HUES48 (cell line): ENCODE measurements around the gene C2CD4C.
"Not testable (repeated sequence)": the region's sequence is repeated elsewhere in the genome, so short reads cannot be mapped to it uniquely, and the experiment has no call there.

Experiments used
- H3K27ac ChIP-seq: one replicate; pipeline ENCODE4 v1.7.0; 2013; ENCODE audit warnings: low read depth, low read length, inconsistent platforms
- H3K27me3 ChIP-seq: 2 replicates; pipeline ENCODE4 v1.6.1; 2013; ENCODE audit warnings: mild to moderate bottlenecking, low read length; ENCODE audit not compliant: control insufficient read depth, insufficient read depth
- H3K36me3 ChIP-seq: 2 replicates; pipeline ENCODE4 v1.6.1; 2013; ENCODE audit warnings: low read length; ENCODE audit not compliant: control insufficient read depth, insufficient read depth
- H3K4me1 ChIP-seq: 2 replicates; pipeline ENCODE4 v1.6.1; 2013; ENCODE audit warnings: mild to moderate bottlenecking, low read length; ENCODE audit not compliant: control insufficient read depth, insufficient read depth
- H3K4me3 ChIP-seq: 2 replicates; pipeline ENCODE4 v1.5.1; 2013; ENCODE audit warnings: mild to moderate bottlenecking, low read depth, low read length
- H3K9ac ChIP-seq: 2 replicates; pipeline ENCODE4 v1.6.1; 2013; ENCODE audit warnings: mild to moderate bottlenecking, low read depth, low read length, moderate library complexity
- H3K9me3 ChIP-seq: 2 replicates; pipeline ENCODE4 v1.6.1; 2013; ENCODE audit warnings: low read length; ENCODE audit not compliant: control insufficient read depth, insufficient read depth

C2CD4C gene

DNA sequence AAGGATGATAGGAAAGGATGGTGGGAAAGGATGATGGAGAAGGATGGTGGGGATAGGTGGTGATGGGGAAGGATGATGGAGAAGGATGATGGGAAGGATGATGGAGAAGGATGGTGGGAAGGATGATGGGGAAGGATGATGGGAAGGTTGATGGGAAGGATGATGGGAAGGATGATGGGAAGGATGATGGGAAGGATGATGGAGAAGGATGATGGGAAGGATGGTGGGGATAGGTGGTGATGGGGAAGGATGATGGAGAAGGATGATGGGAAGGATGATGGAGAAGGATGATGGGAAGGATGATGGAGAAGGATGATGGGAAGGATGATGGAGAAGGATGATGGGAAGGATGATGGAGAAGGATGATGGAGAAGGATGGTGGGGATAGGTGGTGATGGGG lies 15.4 kb downstream of the C2CD4C start:
- H3K9ac ChIP-seq, H3K4me3 ChIP-seq, H3K27me3 ChIP-seq, H3K9me3 ChIP-seq, H3K4me1 ChIP-seq, H3K27ac ChIP-seq, H3K36me3 ChIP-seq: not testable (repeated sequence)

DNA sequence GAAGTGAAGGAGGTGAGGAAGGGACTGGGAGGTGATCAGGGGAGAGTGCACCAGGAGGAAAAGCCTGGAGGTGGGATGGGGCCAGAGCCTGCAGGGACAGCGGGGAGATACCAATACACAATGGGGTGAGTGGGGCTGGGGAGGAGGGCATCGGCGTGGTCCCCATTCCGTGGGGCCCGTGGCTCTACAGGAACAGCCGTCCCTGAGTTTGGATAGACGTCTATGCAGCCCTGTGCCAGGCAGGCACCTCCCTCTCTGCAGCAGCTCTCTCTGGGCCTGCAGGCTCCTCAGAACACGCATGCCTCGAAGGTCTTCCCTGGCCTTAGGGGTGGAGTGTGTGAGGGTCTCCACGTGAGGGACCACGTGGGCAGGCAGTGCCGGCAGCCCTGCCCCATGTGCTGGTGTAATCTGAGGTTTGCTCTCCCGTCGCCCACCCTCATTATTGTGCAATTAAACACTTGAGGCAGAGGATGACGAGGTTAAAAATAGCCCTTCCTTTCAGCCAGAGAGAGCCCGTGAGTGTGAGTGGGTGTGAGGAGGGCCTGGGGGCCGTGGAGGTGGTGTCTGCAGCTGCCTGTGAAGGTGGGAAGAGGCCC lies 16.5 kb downstream of the C2CD4C start:
- H3K36me3 ChIP-seq: no peaks in the 10 kb centered on the region
- H3K9ac ChIP-seq: no peak overlapping the region
- no peak overlapping the region for H3K4me3 ChIP-seq
- peaks cover 3% of the 10 kb centered on the region for H3K4me1 ChIP-seq
- no peaks in the 10 kb centered on the region for H3K27me3 ChIP-seq
- H3K9me3 ChIP-seq: no peaks in the 10 kb centered on the region
- H3K27ac ChIP-seq: no peak overlapping the region

DNA sequence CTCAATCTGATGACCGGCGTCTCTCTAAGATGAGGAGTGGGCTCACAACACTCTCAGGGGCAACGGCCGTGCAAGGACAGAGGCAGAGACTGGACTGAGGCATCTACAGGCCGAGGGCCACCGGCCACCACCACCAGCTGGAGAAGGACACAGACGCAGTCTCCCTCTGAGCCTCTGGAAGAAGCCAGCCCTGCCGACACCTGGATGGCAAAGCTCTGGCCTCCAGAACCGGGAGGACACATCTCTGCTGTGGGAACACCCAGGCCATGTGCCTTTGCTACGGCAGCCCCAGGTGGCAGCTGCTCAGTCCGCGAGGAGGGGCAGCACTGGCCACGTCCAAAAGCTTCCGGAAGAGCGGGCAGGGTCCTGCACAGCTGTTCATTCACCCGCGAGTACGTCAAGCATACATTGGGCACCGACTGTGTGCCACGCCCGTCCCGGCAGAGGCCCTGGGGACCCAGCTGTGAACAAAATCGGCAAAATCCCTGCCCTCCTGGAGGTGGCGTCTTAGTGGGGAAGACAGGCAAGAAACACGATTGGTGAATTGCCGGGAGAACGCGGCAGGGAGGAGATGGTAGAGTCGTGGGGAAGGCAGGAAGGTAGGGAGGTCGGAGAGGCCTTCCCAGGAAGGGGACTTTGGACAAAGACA lies 17.1 kb downstream of the C2CD4C start:
- H3K9ac ChIP-seq: no peak overlapping the region
- no peaks in the 10 kb centered on the region for H3K9me3 ChIP-seq
- H3K27me3 ChIP-seq: no peaks in the 10 kb centered on the region
- H3K27ac ChIP-seq: no peak overlapping the region
- H3K36me3 ChIP-seq: no peaks in the 10 kb centered on the region
- peaks cover 5% of the 10 kb centered on the region for H3K4me1 ChIP-seq
- H3K4me3 ChIP-seq: no peak overlapping the region

DNA sequence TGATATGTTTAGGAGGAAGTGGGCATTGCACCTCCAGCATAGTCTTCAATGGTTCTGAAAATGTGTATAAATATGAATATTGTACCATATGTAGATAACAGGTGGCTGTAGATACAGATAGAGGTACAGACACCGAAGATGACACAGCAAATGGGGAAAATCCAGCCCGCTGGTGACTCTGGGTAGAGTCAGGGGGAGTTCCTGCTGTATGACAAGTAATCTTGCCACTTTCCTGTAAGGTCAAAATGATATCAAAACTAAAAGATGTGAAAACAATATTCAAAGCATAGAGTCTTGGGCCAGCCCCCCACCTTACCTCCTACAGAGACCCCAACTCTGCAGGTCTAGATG lies 17.8 kb downstream of the C2CD4C start:
- H3K27me3 ChIP-seq: no peaks in the 10 kb centered on the region
- no peaks in the 10 kb centered on the region for H3K36me3 ChIP-seq
- peaks cover 11% of the 10 kb centered on the region for H3K4me1 ChIP-seq
- H3K9ac ChIP-seq: no peak overlapping the region
- H3K27ac ChIP-seq: no peak overlapping the region
- no peaks in the 10 kb centered on the region for H3K9me3 ChIP-seq
- H3K4me3 ChIP-seq: no peak overlapping the region

DNA sequence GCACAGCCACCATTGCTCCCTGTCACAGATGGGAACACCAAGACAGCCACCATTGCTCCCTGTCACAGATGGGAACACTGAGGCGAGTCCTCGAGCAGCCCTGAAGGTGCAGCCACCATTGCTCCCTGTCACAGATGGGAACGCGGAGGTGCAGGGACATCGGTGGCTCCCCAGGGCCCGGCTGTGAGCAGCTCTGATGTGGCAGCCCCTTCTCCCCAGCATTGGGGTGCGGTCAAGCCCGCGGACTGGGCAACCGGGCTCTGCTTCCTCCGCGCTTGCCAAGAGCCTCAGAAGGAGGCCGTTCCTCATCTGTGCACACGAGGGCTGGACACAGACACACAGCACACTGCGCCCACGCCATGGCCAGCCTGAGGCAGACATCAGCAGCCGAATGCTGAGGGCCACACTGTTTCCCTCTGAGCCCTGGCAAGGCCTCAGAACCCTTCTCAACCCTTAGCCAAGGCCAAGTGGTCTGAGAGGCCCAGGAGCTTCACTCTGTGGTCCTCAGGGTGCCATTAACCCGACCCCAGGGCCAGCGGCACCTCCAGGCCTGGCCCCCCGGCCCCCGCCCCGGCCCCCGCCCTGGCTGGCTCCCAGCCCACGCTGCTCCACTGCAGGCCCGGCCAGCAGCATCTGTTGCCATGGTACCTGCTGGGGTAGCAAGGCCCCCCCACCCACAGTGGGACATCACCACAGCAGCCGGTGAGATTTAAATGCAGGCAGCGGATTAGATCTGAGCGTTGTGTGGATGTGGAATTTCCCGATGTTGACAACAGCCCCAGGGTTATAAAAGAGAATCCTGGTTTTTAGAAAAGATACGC lies 18.4 kb downstream of the C2CD4C start:
- Histone ChIP-seq H3K36me3 (no peaks in the 10 kb centered on the region), H3K4me1 (peaks cover 16% of the 10 kb centered on the region), H3K4me3 (no peak overlapping the region), H3K27me3 (no peaks in the 10 kb centered on the region), H3K9ac (no peak overlapping the region), H3K27ac (no peak overlapping the region), H3K9me3 (no peaks in the 10 kb centered on the region)

DNA sequence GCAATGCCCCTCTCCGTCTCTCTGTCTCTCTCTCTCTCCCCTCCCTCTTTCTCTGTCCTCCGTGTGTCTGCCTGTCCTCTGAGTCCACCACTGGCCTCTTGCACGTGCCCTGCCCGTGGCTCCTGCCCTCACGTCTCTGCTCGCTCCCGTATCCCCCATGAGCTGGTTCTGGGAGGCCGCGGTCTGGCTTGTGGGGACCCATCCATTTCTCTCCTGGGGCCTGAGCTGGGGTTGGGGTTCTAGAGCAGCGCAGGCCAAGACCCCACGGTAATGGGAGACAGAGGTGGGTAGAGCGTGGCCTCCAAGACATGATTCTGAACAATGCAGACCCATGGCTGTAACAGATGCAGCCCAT lies 19.0 kb downstream of the C2CD4C start:
- H3K4me1 ChIP-seq: peaks cover 16% of the 10 kb centered on the region
- no peaks in the 10 kb centered on the region for H3K9me3 ChIP-seq
- H3K27me3 ChIP-seq: no peaks in the 10 kb centered on the region

DNA sequence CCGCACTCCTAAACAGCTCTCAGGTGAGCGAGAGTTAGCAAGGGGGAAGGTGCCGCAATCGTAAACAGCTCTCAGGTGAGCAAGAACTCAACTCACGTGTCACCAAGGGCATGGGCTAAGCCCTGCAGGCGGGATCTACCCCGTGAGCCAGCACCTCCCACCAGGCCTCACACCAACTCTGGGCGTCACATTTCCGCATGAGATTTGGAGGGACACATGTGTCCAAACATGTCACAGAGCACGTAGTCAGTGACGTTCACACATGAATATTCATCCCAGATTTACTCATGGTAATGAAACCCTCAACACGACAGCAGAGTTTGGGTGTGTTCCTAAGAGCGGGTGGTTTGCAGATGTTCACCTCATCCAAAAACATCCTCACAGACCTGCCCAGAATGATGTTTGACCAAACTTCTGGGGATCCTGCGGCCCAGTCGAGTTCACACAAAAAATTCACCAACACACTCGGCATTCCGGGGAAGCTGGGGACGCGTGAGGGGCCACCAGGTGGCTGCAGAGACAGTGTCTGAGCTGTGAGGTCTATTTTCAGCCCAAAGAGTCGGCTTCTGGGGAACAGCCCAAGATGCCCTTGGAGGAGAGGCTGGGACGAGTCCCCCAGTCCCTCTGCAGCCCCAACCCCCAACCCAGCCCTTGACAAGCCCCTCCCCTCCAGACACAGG lies 19.6 kb downstream of the C2CD4C start:
- Histone ChIP-seq H3K4me1 (peaks cover 19% of the 10 kb centered on the region), H3K9ac (no peak overlapping the region), H3K4me3 (no peak overlapping the region), H3K36me3 (no peaks in the 10 kb centered on the region), H3K9me3 (no peaks in the 10 kb centered on the region), H3K27ac (no peak overlapping the region), H3K27me3 (no peaks in the 10 kb centered on the region)

More for the DNA sequence above, 19.0 kb downstream of the C2CD4C start:
- no peaks in the 10 kb centered on the region for H3K36me3 ChIP-seq
- H3K9ac ChIP-seq: no peak overlapping the region
- H3K27ac ChIP-seq: no peak overlapping the region
- H3K4me3 ChIP-seq: no peak overlapping the region

DNA sequence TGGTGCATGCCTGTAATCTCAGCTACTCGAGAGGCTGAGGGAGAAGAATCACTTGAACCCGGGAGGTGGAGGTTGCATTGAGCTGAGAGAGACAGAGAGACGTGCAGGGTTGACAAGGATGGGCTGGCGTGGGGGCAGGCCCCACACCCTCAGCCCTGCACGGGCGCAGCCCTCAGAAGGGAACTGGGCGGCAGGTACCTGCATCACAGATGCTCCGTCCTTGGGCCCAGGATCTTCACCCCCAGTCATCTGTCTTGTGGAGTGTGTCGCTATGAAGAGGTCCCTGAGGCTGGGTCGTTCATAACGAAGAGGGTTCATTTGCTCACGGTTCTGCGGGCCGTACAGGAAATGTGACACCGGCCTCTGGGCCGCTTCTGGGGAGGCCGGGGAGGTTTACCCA lies 20.3 kb downstream of the C2CD4C start:
- H3K9me3 ChIP-seq: no peaks in the 10 kb centered on the region
- H3K27me3 ChIP-seq: no peaks in the 10 kb centered on the region
- no peaks in the 10 kb centered on the region for H3K36me3 ChIP-seq
- no peak overlapping the region for H3K27ac ChIP-seq
- no peak overlapping the region for H3K9ac ChIP-seq
- peaks cover 23% of the 10 kb centered on the region for H3K4me1 ChIP-seq
- H3K4me3 ChIP-seq: no peak overlapping the region

DNA sequence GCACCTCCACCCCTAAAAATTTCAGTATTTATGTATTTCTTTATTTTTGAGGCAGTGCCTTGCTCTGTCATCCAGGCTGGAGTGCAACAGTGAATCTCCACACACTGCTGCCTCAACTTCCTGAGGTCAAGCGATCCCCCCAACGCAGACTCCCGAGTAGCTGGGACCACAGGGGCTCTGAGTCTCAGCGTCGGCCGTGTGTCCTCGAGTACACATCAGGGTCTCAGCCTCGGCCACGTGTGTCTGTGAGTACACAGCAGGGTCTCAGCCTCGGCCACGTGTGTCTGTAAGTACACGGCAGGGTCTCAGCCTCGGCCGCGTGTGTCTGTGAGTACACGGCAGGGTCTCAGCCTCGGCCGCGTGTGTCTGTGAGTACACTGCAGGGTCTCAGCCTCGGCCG lies 21.2 kb downstream of the C2CD4C start:
- Histone ChIP-seq H3K9me3 (no peaks in the 10 kb centered on the region), H3K27ac (no peak overlapping the region), H3K4me1 (peaks cover 23% of the 10 kb centered on the region), H3K9ac (no peak overlapping the region; the same call in 1 of the 2 replicates), H3K36me3 (no peaks in the 10 kb centered on the region), H3K4me3 (no peak overlapping the region), H3K27me3 (no peaks in the 10 kb centered on the region)

DNA sequence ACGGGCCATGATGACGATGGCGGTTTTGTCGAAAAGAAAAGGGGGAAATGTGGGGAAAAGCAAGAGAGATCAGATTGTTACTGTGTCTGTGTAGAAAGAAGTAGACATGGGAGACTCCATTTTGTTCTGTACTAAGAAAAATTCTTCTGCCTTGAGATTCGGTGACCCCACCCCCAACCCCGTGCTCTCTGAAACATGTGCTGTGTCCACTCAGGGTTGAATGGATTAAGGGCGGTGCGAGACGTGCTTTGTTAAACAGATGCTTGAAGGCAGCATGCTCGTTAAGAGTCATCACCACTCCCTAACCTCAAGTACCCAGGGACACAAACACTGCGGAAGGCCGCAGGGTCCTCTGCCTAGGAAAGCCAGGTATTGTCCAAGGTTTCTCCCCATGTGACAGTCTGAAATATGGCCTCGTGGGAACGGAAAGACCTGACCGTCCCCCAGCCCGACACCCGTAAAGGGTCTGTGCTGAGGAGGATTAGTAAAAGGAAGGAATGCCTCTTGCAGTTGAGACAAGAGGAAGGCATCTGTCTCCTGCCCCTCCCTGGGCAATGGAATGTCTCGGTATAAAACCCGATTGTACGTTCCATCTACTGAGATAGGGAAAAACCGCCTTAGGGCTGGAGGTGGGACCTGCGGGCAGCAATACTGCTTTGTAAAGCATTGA lies 22.2 kb downstream of the C2CD4C start:
- H3K27me3 ChIP-seq, H3K9me3 ChIP-seq, H3K4me3 ChIP-seq, H3K27ac ChIP-seq, H3K36me3 ChIP-seq, H3K9ac ChIP-seq: not testable (repeated sequence)
- peaks cover 23% of the 10 kb centered on the region for H3K4me1 ChIP-seq
